Measurements from ENCODE around the gene ADAMTS3.
"Not testable (repeated sequence)": the region's sequence is repeated elsewhere in the genome, so short reads cannot be mapped to it uniquely, and the experiment has no call there.

The ADAMTS3 gene

GRCh38 chr4:72467633-72468032 lies 101.4 kb downstream of the ADAMTS3 start:
- no peak for DNase-seq

- no peak for DNase-seq
These were observed 105.3 kb downstream of the ADAMTS3 start for GRCh38 chr4:72463724-72464123.

GRCh38 chr4:72457158-72457557 lies 111.9 kb downstream of the ADAMTS3 start:
- no peak for DNase-seq

- DNase-seq = no peak
These were observed 117.7 kb downstream of the ADAMTS3 start for GRCh38 chr4:72451349-72451748.

GRCh38 chr4:72449705-72450104 lies 119.3 kb downstream of the ADAMTS3 start:
- DNase-seq = no peak

GRCh38 chr4:72448231-72448630 lies 120.8 kb downstream of the ADAMTS3 start:
- DNase-seq = no peak

GRCh38 chr4:72446353-72447055 lies 122.5 kb downstream of the ADAMTS3 start:
- DNase-seq = no peak

GRCh38 chr4:72444092-72444491 lies 124.9 kb downstream of the ADAMTS3 start:
- DNase-seq = no peak

GRCh38 chr4:72442715-72443114 lies 126.3 kb downstream of the ADAMTS3 start:
- DNase-seq = no peak

GRCh38 chr4:72442147-72442546 lies 126.9 kb downstream of the ADAMTS3 start:
- DNase-seq = no peak

- no peak for DNase-seq
These were observed 128.6 kb downstream of the ADAMTS3 start for GRCh38 chr4:72440386-72440785.

- no peak for DNase-seq
These were observed 136.0 kb downstream of the ADAMTS3 start for GRCh38 chr4:72432975-72433374.

GRCh38 chr4:72432282-72432681 lies 136.7 kb downstream of the ADAMTS3 start:
- DNase-seq = no peak

GRCh38 chr4:72430988-72431387 lies 138.0 kb downstream of the ADAMTS3 start:
- DNase-seq = no peak

GRCh38 chr4:72430050-72430449 lies 139.0 kb downstream of the ADAMTS3 start:
- no peak for DNase-seq

- no peak for DNase-seq
These were observed 139.6 kb downstream of the ADAMTS3 start for GRCh38 chr4:72429397-72429889.

- no peak for DNase-seq
These were observed 142.0 kb downstream of the ADAMTS3 start for GRCh38 chr4:72427057-72427456.

- not testable (repeated sequence) for DNase-seq
These were observed 143.1 kb downstream of the ADAMTS3 start for GRCh38 chr4:72425908-72426307.

GRCh38 chr4:72424006-72424405 lies 145.0 kb downstream of the ADAMTS3 start:
- no peak for DNase-seq

- no peak for DNase-seq
These were observed 146.6 kb downstream of the ADAMTS3 start for GRCh38 chr4:72422416-72422815.

- no peak for DNase-seq
These were observed 150.6 kb downstream of the ADAMTS3 start for GRCh38 chr4:72418458-72418857.

- no peak for DNase-seq
These were observed 158.9 kb downstream of the ADAMTS3 start for GRCh38 chr4:72410158-72410557.

GRCh38 chr4:72408568-72408967 lies 160.5 kb downstream of the ADAMTS3 start:
- DNase-seq = no peak

GRCh38 chr4:72405417-72405816 lies 163.6 kb downstream of the ADAMTS3 start:
- DNase-seq = no peak

- no peak for DNase-seq
These were observed 171.7 kb downstream of the ADAMTS3 start for GRCh38 chr4:72397314-72397713.

Measured in NCI-H1417 treated with DMSO at 0.1 percent for 48 hours (cell line).